B cell (primary cell): ENCODE measurements around the gene ACSS1.

Experiments
- EZH2 ChIP-seq: IDR thresholded peaks from 2 replicates; pipeline ENCODE4 v1.6.1; 2012; ENCODE audit warnings: borderline replicate concordance, low read depth, mild to moderate bottlenecking, moderate library complexity, low read length; ENCODE audit not compliant: insufficient read depth, poor library complexity, severe bottlenecking
- TF ChIP-seq, protein P1 (sequence below): fragments of 200-600 bp; IDR thresholded peaks from one replicate; pipeline ENCODE4 v1.8.0; 2022; ENCODE audit warnings: antibody characterized with exemption, mild to moderate bottlenecking

DNA sequence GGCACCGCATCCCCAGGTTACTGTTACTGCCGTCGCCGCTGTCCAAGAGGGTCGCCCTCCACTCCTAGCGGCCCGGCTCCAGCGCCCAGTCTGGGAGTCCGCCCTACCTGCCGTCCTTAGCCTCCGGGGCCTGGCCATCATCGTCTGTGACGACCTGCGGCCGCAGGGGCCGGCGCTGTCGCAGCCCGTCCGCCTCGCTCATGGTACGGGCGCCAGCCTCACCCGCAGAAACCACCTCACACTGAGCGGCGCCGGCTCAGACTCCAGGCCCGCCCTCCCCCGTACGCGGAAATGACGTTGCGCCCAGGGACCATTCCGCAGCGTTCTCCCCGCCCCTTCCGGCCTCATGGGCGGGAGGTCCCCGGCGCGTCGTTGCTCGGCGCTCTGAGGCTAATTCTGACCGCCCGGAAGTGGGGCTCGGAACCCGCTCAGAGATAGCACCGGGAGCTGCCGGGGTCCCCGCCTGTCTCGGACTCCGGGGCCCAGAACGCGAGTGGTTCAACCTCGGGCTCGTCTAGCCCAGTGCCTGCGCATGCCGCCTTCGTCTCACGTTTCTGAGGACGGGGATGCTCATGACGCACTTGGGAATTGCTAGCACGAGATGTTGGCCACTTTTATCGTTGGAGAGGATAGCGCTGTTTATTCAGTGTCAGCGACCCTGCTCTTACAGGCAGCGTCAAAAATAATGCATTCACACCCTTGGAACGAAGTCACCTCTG is 65.3 kb downstream of the ACSS1 start, which contains the start of gene APMAP:
- TF ChIP-seq, protein P1, sequence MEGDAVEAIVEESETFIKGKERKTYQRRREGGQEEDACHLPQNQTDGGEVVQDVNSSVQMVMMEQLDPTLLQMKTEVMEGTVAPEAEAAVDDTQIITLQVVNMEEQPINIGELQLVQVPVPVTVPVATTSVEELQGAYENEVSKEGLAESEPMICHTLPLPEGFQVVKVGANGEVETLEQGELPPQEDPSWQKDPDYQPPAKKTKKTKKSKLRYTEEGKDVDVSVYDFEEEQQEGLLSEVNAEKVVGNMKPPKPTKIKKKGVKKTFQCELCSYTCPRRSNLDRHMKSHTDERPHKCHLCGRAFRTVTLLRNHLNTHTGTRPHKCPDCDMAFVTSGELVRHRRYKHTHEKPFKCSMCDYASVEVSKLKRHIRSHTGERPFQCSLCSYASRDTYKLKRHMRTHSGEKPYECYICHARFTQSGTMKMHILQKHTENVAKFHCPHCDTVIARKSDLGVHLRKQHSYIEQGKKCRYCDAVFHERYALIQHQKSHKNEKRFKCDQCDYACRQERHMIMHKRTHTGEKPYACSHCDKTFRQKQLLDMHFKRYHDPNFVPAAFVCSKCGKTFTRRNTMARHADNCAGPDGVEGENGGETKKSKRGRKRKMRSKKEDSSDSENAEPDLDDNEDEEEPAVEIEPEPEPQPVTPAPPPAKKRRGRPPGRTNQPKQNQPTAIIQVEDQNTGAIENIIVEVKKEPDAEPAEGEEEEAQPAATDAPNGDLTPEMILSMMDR, result no peak
- no peak for TF ChIP-seq EZH2
